Transverse colon (tissue), 4 donors: Measurements from ENCODE around the gene RPL6.

Source experiments
- CTCF ChIP-seq, 5 experiments: fragments of 200-600 bp in 3 of 5; fragments of 450-650 bp in 2 of 5; sonication (generic) in 3 of 5; IDR thresholded peaks; 1 replicate in 2 of 5; 2 replicates in 3 of 5; pipeline ENCODE4 v1.5.1; 2016 to 2017; ENCODE audit warnings: antibody characterized with exemption in 5 of 5, inconsistent platforms in 3 of 5, mild to moderate bottlenecking in 2 of 5, moderate library complexity in 1 of 5
- POLR2A ChIP-seq: fragments of 450-650 bp; IDR thresholded peaks from one replicate; pipeline ENCODE4 v1.6.1; 2016; ENCODE audit warnings: antibody characterized with exemption, mild to moderate bottlenecking, moderate library complexity
- POLR2AphosphoS5 ChIP-seq, 3 donors: sonication (generic); formaldehyde crosslinking; IDR thresholded peaks; one replicate each; pipeline ENCODE4 v1.6.1; 2016; ENCODE audit warnings: antibody characterized with exemption in 3 of 3

DNA sequence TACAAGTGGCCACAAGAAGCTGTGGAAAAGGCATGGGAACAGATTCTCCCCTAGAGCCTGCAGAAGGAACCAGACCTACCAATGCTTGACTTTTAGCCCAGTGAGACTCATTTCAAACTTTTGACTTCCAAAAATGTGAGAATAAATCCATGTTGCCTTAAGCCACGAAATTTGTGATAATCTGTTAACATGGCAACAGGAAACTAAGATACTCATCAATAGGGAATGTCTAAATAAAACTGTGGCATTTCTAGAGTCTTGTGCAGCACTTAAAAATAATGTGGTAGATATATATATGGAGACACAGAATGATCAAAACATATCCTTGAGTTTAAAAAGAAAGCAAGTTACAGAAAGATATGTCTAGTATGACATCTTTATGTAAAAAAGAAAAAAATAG is 39.2 kb downstream of the RPL6 start:
- TF ChIP-seq POLR2AphosphoS5 (IDR thresholded peaks at IDR 0.05) (no peak), CTCF (IDR thresholded peaks at IDR 0.05) (no peak), POLR2A (no peak)
